HG03457 (cell line): ENCODE results near the gene RHBDD1.

Source experiments
- ATAC-seq: cut with Tn5 transposase; IDR thresholded peaks from one replicate; pipeline ENCODE4 v1.9.1; 2021; ENCODE audit warnings: moderate number of reproducible peaks; ENCODE audit not compliant: unreplicated experiment

RHBDD1 gene

GRCh38 chr2:227022608-227023007 lies 186.8 kb downstream of the RHBDD1 start:
- no peak for ATAC-seq

GRCh38 chr2:227025510-227025909 lies 189.7 kb downstream of the RHBDD1 start:
- ATAC-seq = no peak

DNA sequence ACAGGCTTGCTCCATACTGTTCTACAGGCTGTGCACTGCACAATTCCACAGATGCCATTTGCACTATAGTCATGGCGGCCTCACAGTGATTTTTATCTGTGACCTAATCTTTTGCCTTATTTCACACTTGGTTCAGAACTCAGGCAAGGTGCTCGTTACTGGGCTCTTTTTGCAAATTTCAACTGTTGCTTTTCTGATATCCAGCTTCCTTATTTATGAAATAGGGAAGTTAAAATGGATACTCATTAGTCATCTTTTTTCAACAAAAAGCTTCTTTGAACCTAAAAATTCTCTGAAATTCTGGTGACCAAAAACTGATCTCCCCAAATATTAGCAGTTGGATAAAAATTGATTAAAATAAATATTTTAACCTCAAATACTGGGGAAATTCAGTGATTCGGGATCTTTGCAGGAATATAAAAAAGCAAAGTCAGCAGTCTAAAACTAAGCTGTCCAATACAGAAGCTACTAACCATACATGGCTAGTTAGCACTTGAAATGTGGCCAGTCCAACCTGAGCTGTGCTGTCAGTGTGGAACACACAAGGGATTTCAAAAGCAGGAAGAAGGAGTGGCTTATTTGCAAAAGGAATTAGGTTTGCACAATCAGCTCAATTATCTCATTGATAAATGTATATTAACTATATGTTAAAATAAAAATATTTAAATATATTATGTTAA lies 193.7 kb downstream of the RHBDD1 start:
- no peak for ATAC-seq

- ATAC-seq = no peak
These were observed 194.9 kb downstream of the RHBDD1 start for GRCh38 chr2:227030789-227031188.

GRCh38 chr2:227031379-227031778 lies 195.5 kb downstream of the RHBDD1 start:
- no peak for ATAC-seq

- ATAC-seq = peak; percentile 67
These were observed 197.8 kb downstream of the RHBDD1 start for GRCh38 chr2:227033471-227034148.

GRCh38 chr2:227035711-227036367 lies 200.0 kb downstream of the RHBDD1 start:
- ATAC-seq = no peak

- ATAC-seq = no peak
These were observed 200.7 kb downstream of the RHBDD1 start for GRCh38 chr2:227036527-227036926.

GRCh38 chr2:227038550-227039189 lies 202.8 kb downstream of the RHBDD1 start:
- ATAC-seq = no peak

GRCh38 chr2:227043981-227044380 lies 208.1 kb downstream of the RHBDD1 start:
- no peak for ATAC-seq
